22Rv1 (cell line): Measurements from ENCODE around the gene MLLT11.

Experiments used
- ZFX ChIP-seq: fragments of 450-650 bp; IDR thresholded peaks from 2 replicates; pipeline ENCODE4 v1.6.1; 2017; ENCODE audit warnings: antibody characterized with exemption, borderline replicate concordance
- TF ChIP-seq, protein P1 (sequence below): fragments of 450-650 bp; IDR thresholded peaks from 2 replicates; pipeline ENCODE4 v1.5.1; 2017; ENCODE audit warnings: mild to moderate bottlenecking

DNA sequence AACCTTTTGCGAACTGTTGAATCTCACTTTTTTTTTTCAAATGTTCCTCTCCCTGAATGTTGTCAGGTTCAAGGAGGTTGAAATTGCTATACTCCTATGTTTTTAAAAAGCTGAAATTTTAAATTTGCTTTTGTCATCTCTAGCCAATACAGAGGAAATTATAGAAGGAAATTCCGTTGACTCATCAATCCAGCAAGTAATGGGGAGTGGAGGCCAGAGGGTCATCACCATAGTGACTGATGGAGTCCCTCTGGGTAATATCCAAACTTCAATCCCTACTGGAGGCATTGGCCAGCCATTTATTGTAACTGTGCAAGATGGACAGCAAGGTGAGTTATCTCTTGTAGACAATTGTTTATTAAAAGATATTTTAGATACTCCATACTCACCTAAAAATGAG, 46.7 kb downstream of the MLLT11 start:
- TF ChIP-seq, protein P1, sequence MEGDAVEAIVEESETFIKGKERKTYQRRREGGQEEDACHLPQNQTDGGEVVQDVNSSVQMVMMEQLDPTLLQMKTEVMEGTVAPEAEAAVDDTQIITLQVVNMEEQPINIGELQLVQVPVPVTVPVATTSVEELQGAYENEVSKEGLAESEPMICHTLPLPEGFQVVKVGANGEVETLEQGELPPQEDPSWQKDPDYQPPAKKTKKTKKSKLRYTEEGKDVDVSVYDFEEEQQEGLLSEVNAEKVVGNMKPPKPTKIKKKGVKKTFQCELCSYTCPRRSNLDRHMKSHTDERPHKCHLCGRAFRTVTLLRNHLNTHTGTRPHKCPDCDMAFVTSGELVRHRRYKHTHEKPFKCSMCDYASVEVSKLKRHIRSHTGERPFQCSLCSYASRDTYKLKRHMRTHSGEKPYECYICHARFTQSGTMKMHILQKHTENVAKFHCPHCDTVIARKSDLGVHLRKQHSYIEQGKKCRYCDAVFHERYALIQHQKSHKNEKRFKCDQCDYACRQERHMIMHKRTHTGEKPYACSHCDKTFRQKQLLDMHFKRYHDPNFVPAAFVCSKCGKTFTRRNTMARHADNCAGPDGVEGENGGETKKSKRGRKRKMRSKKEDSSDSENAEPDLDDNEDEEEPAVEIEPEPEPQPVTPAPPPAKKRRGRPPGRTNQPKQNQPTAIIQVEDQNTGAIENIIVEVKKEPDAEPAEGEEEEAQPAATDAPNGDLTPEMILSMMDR = no peak
- TF ChIP-seq ZFX = no peak
